HEK293 (cell line): ENCODE measurements around the gene PIP4K2C.
"Not testable (repeated sequence)": the region's sequence is repeated elsewhere in the genome, so short reads cannot be mapped to it uniquely, and the experiment has no call there.

Experiments used
- CTCF ChIP-seq: fragments of 450-650 bp; formaldehyde crosslinking; IDR thresholded peaks from 2 replicates; pipeline ENCODE4 v1.5.1; 2016; ENCODE audit warnings: missing biosample characterization, missing genetic modification characterization
- ZBTB11 ChIP-seq: fragments of 450-650 bp; formaldehyde crosslinking; conservative IDR thresholded peaks from 2 replicates; pipeline ENCODE4 v1.5.1; 2016; ENCODE audit warnings: low read depth, missing biosample characterization, missing genetic modification characterization
- ZBTB7A ChIP-seq: fragments of 450-650 bp; formaldehyde crosslinking; IDR thresholded peaks from 2 replicates; pipeline ENCODE4 v1.5.1; 2016; ENCODE audit warnings: low read depth, missing biosample characterization, missing genetic modification characterization
- ZFP41 ChIP-seq: fragments of 450-650 bp; formaldehyde crosslinking; IDR thresholded peaks from 2 replicates; pipeline ENCODE4 v1.5.1; 2016; ENCODE audit warnings: missing biosample characterization, missing genetic modification characterization, borderline replicate concordance
- ZNF274 ChIP-seq, 2 experiments: fragments of 200-500 bp in 1 of 2; fragments of 450-650 bp in 1 of 2; sonication (Bioruptor generic) in 1 of 2; formaldehyde crosslinking in 1 of 2; IDR thresholded peaks; 2 replicates each; pipeline versions ENCODE4 v1.5.1 to v1.6.1; 2014 to 2016; ENCODE audit warnings: borderline replicate concordance in 1 of 2, inconsistent platforms in 1 of 2, low read length in 1 of 2, missing biosample characterization in 1 of 2, missing genetic modification characterization in 1 of 2
- ZNF398 ChIP-seq: fragments of 450-650 bp; formaldehyde crosslinking; IDR thresholded peaks from 2 replicates; pipeline ENCODE4 v1.5.1; 2017; ENCODE audit warnings: missing biosample characterization, missing genetic modification characterization
- ZNF692 ChIP-seq: fragments of 450-650 bp; formaldehyde crosslinking; IDR thresholded peaks from 2 replicates; pipeline ENCODE4 v1.5.1; 2016; ENCODE audit warnings: missing biosample characterization, missing genetic modification characterization

- TF ChIP-seq ZNF398 (tag by site-specific recombination); ZNF274 (IDR thresholded peaks at IDR 0.05; ENCODE audit: low read length); ZNF274 (tag by site-specific recombination; IDR thresholded peaks at IDR 0.05; ENCODE audit: borderline replicate concordance); ZBTB11 (tag by site-specific recombination); ZFP41; ZBTB7A (tag by site-specific recombination); CTCF (tag by site-specific recombination); ZNF692: not testable (repeated sequence)
Measured at GRCh38 chr12:57618431-57618830, 27.4 kb downstream of the PIP4K2C start.
